Forelimb muscle (tissue), 1 donor: ENCODE measurements around the gene TSHZ1. TPM values are rescaled to one million over a fixed set of nuclear protein-coding genes. Genes with fewer than 3 reads are reported as not detected.
A peak's percentile ranks its signal among the peaks of the same experiment; 100 is the strongest.
"Not testable (repeated sequence)": the region's sequence is repeated elsewhere in the genome, so short reads cannot be mapped to it uniquely, and the experiment has no call there.

Experiments used
- DNase-seq: peaks from one replicate; pipeline ENCODE4 v3.0.0-alpha.2; 2013; ENCODE audit warnings: low read depth
- polyA plus RNA-seq: library from polyadenylated mRNA; unstranded; fragments of 120-200 nt; gene quantifications from one replicate; pipeline ENCODE4 v1.2.1, GENCODE V29; 2013; ENCODE audit not compliant: insufficient read length

TSHZ1 gene
- polyA plus RNA-seq, 1 donor = 22.7 TPM

DNA sequence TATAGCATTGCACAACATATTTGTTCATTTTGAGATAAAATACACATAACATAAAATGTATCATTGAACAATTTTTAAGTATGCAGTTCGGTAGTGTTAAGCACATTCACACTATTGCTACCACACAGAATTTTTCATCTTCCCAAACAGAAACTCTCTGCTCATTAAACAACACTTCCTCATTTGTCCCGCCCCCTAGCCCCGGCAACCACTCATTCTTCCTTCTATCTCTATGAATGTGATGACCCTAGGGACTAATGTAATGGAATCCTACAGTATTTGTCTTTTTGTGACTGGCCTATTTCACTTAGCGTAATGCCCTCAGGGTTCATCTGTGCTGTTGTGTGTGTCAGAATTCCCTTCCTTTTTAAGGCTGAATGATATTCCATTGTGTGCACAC lies 95.4 kb downstream of the TSHZ1 start:
- no peak for DNase-seq

DNA sequence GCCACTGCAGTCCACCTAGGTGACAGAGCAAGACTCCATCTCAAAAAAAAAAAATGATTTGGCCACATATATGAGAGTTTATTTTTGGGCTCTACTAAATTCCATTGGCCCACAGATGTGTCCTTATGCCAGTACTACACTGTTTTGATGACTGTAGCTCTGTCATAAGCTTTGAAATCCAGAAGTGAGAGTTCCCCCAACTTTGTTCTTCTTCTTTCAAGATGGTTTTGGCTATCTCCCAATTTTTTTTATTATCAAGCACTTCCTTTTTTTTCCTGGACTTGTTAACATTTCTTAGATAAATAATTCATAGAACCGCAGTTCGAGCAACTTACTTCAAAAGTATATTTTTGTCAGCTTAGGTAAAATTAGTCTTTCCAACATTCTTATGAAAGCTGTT lies 96.9 kb downstream of the TSHZ1 start:
- DNase-seq = no peak

DNA sequence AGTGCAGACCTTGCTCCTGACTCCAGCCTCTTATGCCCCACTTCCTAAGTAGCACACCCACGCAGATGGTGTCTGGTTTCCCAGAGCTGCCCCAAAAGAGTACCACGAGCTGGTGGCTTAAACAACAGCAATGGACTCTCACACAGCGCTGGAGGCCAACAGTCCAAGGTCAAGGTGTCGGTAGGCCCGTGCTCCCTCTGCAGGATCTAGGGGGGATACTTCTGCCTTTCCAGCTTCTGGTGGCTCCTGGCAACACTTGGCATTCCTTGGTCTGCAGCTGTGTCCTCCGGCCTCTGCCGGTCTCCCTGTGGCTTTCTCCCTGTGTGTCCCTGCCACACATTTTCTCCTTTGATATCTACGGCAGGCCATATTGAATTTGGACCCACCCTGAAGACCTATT lies 99.0 kb downstream of the TSHZ1 start:
- no peak for DNase-seq

DNA sequence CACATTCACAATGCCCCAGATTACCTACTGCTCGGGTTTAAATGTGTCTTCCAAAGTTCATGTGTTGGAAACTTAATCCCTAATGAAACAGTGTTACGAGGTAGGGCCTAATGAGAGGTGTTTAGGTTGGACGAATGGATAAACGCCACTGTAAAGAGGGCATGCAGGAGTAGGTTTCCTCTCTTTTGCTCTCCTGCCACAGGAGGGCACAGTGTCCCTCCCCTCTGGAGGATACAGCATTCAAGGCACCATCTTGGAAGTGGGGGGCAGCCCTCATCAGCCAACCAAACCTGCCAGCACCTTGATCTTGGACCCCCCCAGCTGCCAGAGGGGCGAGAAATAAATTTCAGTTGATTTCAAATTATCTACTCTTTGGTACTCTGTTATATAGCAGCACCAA lies 103.5 kb downstream of the TSHZ1 start:
- DNase-seq = no peak

DNA sequence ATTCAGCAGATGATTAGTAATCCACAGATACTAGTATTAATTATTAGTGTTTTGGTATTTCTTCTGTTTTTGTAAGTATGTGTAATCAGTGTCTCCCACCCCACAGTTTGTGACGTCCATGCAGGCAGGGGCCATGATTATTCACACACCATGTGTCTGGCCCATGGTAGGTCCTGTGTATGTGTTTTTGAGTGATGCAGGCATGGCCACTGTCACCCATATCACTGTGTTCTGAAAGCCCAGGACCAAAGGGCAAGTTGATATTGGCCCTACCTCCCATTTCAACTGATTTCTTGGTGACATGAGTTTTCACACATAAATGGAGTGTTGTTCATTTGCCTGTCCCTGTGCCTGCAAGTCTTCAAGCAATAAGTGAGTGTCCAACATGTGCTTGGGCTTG lies 104.0 kb downstream of the TSHZ1 start:
- no peak for DNase-seq

DNA sequence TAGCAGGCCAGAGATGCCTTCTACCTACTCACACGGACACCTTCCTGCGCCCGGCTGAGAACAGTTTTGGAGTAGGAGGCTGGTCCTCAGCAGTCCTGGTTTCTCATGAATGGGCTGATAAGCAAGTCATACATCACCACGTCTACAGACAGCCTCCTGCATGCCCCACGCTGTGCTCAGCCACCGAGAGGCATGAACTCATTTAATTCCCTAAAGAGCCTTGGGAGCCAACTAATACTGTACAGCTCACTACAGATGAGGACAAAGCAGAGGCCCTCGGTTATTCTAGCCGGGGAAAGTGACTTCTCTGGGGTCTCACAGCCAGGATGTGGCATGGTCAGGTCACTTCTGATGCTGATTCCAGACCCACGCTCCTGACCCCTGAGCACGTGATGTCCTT lies 105.6 kb downstream of the TSHZ1 start:
- DNase-seq = no peak

DNA sequence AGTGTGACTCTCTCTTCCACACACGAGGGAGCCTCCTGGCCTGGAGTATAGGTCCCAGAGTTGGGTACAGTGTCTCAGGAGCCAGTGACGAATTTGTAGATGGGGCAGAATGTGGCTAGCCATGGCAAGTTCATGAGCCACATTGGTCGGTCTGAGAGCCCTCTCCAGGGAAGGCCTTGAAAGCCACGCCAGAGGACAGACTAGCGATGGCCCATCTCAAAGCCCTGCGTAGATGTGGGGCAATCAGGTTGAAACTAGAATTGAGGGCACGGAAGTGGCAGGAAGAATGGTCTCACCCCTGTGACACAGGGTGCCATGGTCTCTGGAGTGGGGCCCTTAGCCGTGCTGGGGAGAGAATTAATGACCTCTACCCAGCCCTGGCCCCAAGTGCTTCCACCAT lies 106.2 kb downstream of the TSHZ1 start:
- no peak for DNase-seq

DNA sequence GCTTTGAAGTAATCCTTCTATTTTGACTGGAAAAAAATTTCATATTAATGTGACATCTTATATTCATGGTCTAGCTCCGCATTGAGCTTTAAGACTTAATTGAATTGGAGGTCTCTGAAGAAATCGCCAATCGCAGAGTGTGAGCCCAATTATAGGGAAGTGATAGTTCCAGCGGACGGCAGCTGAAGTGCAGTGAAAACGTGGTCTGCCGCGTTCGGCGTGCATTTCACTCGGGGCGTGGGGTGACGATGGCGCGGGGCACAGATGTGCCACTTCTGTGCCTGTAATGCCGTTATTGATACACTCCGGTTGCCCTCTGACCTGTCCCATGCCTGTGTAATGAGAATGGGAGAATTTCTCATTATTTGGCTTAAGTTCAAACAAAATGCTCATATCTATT lies 106.7 kb downstream of the TSHZ1 start:
- no peak for DNase-seq

DNA sequence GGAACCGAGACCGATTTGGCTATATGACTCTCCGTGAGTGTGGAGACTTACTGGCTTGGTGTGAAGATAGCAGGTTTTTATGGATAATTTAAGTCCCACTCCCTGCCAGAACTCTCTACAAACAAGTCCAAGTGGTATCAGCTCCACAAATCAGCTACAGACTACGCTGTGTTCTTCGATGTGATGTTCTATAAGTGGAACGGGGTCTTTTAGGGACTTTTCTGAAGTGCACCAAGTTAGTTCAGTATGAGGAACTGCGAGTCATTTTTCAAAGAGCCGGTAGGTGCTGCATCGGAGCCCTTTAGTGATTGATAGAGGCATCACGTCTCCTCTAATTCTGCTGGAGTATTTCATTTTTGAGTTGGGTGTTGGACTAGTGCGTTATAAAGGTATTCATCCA lies 107.1 kb downstream of the TSHZ1 start:
- no peak for DNase-seq

DNA sequence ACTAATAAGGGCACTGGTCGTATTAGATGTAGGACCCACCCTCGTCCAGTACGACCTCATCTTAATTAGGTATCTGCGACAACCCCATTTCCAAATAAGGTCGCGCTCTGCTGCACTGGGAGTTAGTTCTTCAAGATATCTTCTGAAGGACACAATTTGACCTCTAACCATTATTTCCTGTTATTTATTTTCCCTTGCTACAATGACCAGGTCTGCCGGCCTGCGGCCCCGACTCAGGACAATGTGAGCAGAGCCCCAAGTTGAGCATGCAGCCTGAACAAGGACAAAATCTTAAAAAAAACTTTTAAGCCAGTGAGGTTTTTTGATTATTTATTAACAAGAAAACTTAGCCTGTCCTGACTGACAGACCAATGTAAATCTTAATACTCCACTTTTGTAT lies 109.3 kb downstream of the TSHZ1 start:
- no peak for DNase-seq

DNA sequence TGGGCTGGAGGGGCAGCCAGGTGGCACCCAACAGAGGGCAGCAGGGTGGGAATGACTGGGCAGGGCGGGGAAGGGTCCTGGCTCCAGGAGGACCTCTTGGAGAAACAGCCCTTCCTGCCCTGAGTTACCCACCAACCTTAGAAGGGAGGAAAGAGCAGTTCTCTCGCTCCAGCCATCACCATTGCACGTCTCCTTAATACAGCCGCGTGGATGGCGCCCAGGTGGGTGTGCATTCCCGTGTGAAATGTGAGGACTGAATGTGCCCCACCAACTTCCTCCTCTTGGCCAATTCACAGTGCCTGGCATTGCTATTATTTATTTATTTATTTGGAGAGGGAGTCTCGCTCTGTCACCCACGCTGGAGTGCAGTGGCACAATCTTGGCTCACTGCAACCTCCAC lies 109.9 kb downstream of the TSHZ1 start:
- DNase-seq = no peak

DNA sequence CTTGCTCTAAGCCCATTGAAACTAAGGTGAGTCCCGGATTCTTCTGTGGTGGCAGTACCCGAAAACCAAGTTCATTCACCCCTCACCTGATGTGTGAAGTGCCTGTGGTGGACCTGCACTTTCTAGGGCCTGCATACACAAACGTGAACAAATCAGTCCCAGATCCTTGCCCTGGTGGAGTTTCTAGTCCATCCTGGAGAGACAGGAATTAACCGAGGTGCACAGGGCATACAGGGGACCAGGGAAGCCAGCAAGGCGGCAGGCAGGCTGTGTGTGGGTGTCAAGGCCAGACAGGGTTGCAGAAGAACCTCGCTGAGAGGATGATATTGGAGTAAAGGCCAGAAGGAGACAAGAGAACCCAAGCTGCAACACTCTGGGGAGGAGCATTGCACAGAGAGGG lies 110.8 kb downstream of the TSHZ1 start:
- no peak for DNase-seq

DNA sequence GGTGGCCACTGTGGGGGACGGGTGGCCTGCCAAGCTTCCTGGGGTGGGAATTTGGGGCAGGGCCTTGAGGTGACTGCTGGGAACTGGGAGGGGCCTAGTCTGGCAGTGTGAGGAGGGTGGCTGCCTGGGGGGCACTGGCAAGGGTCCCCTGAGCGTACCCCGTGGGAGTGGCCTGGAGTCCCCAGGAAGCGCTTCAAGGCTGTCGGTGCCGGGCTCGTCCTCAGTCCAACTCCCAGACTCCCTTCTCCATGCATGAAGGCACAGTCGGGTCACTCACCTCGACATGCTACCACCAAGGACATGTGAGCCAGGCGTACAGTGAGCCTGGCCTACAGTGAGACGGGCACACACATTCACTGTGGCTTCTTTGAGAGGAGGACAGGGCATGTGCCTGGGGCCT lies 111.6 kb downstream of the TSHZ1 start:
- no peak for DNase-seq

DNA sequence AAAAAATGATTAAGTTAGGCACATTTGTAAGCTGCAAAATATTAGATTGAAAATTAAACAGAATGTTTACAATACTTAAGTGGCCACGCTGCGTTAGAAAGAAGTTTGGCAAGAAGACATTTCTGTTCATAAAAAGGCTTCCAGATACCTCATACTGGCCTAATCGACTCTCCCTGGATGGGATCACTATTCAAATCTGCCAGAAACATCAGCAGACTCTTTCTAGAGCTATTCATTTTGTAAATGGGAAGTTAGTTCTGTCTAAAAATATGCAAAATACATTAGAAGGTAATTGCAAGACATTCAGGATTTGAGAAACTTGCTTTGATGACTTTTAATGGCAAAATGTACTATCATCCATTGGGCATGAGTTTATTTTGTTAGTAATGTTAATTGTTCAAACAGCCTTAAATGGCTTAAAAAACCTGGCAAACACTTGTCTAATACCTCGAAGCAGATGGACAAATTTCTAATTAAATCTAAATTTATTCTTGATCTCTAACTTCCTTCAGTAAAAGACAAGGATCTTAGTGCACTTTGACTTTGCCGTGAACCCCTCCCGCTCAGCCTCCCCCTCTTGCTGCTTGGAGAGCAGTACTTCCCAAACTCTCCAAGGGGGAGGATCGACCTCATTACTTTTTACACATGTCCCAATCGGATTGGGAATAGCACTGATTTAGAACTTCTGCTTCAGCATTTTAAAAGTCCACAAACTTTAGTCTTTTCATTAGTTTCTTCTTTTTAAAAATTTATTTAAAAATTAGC lies 113.4 kb downstream of the TSHZ1 start:
- DNase-seq = peak; percentile 20

DNA sequence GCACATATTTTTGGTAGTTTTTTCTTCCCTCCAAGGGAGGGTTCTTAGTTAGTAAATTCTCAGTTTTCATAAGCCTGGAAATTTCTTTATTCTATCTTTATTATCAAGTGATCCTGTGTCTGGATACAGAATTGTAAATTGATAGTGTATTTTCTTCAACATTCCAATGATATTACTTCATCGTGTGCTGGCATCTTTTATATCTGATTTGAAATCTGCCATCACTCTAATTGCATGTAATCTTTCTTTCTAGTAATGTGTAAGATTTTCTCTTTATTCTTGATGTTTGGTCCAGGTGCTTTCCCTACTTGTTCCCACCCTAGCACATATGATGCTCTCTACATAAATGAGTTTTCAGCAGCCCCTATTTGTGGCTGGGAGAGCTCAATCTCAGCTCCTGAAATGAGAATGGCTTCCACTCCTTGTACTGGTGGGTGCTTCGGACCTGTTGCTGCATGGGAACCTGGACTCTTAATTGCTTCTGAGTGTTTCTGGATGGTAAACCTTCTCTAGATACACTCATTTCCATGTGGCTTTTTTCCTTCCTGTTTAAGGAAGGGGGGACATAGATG lies 114.2 kb downstream of the TSHZ1 start:
- no peak for DNase-seq

DNA sequence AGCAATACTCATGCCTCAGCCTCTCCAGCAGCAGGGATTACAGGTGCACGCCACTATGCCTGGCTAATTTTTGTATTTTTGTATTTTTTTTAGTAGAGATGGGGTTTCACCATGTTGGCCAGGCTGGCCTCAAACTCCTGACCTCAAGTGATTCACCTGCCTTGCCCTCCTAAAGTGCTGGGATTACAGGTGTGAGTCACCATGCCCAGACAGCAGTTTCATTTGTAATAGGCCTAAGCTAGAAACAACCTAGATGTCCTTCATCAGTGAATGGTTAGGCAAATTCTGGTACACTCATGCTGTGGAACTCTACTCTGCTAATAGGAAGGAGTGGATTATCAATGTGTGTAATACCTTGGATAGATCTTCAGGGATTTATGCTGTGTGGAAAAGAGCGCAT lies 119.2 kb downstream of the TSHZ1 start:
- DNase-seq = not testable (repeated sequence)

DNA sequence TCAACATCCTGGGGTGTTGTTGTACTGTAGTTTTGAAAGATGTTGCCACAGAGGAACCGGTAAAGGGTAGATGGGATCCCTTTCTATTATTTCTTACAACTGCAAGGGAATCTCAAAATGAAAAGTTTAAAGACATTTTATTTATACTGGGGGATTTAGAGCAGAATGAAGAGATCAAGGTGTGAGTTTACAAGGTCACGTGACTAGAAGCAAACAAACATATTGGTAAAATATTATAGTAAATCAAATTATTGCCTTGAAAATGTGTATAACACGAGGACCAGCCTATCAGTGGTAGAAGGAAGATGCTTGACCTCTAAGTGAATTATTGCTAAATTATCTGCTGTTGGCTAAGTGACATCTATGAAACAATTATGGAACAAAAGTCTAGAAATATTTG lies 119.7 kb downstream of the TSHZ1 start:
- no peak for DNase-seq

DNA sequence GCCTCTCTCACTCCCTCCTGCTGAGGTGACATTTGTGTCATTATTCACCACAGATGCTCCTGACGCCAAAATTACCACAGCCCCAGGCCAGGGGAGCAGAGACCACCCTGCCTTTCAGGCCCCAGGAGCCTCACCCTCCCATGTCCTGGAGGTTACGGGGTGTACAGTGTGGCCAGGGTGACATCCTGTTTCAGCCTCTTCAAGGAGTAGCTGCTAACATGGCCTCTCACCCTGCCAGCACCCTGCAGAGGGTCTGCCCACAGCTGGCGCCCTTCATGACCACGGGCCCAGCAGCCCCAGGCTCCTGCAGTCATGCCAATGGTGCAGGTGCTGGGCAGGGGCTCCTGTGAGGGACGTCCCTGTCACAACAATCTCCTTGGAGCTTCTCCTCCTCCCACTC lies 124.3 kb downstream of the TSHZ1 start:
- no peak for DNase-seq

DNA sequence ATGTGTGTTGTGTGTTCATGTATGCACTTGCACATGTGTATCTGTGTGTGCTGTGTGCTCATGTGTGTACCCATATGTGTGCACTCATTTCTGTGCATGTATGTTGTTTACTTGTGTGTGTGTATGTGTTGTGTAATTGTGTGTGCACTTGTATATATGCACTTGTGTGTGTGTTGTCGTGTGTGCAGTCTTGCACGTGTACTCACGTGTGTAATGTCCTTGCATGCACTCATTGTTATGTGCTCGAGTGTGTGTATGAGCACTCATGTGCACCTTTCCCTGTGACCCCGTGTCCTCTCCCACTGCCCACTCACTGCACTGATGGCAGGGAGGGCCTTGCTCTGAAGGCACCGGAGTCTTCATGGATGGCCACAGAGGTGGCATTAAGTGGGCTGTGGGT lies 124.9 kb downstream of the TSHZ1 start:
- no peak for DNase-seq

DNA sequence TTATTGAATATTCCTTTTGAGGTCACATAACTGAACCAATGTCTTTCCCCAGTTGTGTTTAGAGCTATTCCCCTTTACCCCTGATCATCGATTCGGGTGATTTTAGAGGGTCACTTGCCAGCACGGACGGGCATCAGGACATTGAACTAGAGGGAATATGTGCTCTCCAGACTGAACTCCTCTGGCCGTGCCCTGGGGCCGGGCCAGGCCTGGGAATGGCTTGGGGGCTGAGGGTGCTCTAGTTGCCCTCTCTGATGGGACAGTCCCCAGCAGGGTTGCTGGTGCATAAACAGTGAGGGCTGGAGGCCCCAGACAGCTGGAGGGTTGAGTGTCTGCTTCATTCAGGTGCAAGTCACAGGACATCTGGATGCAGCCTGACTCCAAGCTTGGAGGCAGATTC lies 126.2 kb downstream of the TSHZ1 start:
- no peak for DNase-seq

DNA sequence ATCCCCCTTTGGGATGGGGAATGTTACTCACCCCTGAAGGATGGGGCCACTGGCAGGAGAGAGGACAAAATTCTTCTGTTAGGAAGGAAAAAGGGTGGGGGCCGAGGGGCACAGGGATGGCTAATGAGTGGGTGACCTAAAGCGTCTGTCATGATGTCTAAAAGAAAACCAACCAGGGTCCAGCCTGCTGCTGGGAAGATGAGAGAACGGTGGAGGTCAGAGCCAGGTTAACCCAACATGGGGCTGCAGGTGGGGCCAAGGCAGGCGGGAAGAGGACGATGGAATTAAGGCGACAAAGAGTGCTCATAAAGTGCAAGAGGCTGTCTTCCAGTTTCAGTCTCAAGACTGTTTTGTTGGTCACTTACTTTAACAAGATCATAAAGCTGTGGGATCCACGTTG lies 126.8 kb downstream of the TSHZ1 start:
- DNase-seq = no peak

DNA sequence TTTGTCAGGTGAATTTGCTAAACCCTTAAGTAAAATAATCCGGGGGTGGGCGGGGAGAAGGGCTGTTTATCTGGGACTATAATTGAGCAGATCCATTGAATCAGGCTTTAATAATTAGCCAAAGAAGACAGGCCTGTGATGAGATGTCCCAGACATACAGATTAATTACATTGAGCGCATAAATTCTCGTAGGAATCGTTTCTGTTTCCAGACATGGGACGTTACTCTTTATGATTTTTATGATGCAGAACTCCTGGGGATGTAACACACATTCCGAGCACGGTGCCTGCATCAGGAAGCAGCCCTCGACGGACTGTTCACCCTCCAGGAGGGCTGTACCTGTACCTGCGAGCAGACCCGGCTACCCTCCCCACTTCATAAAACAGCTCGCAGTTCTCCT lies 128.0 kb downstream of the TSHZ1 start:
- DNase-seq = no peak
